DMS114 treated with DMSO at 0.1 percent for 48 hours (cell line): ENCODE measurements around the gene MMP7.

Experiments
- DNase-seq: peaks from one replicate; lab custom pipeline; 2025; ENCODE audit not compliant: unreplicated experiment; lab: John Stamatoyannopoulos, UW

MMP7 gene

GRCh38 chr11:102530558-102530957 lies at the start of gene MMP7:
TSS of gene MMP7 (minus strand) at chr11:102530747. CDS start at chr11:102530700, 47 bp downstream.
- no peak for DNase-seq

- no peak for DNase-seq
Measured at GRCh38 chr11:102577723-102578122, 47.2 kb upstream of the MMP7 start.

DNA sequence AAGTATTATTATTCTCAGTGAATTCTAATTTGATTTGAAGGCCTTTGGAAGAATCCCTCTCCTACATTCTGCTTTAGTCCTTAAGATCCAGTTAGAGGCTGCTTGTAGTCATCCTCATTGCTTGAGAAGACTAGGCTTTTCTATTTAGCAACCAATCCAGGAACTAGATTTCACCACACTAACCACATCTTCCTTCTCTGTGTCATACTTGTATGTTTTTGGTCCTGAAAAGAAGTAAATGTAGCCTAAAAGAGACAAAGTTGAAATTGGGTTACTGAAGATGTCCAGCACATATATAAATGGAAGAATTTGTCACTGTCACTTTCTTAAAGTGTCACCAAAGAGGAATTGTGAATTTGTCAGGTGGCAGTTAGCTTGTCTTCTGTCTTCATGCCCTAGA lies 46.6 kb upstream of the MMP7 start:
- no peak for DNase-seq

DNA sequence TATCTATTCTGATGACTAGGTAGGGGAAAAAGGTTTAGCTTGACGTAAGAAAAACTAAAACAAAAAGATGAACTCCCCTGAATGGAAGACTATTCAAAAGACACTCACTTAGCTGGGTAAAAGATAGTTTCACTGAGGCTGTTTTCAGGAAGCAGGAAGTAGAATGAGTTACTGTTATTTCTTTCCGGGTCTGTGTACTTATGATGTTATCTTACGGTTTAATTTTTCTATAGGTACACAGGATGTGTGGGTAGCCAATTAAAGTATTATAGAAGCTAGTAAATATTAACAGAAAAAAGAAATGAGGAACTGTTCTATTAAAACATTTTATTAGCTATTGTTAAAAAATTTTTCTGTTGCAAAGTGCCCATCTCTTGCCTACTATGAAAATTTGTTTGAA lies 45.8 kb upstream of the MMP7 start:
- no peak for DNase-seq

GRCh38 chr11:102575012-102575411 lies 44.5 kb upstream of the MMP7 start:
- no peak for DNase-seq

DNA sequence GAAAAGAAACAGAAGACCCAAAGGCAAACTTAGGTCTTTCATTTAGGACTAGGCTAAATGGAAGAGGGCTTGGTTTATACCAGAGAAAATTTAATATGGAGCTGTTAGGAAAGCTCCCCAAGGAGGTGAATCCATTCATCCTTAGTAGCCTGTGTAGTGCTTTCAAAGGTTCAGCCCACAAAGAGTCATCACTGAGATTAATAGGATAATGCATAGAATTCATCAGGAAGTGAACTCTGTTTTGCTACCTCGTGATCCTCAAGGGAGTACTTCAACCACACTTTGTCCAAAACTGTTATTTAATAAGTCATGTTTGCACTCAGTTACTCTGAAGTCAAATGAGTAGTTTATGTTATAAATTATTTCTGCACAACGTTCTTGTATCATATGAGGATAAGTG lies 43.3 kb upstream of the MMP7 start:
- no peak for DNase-seq

GRCh38 chr11:102572554-102573220 lies 42.1 kb upstream of the MMP7 start:
- no peak for DNase-seq

GRCh38 chr11:102568851-102569250 lies 38.3 kb upstream of the MMP7 start:
- no peak for DNase-seq

- DNase-seq = no peak
Measured at GRCh38 chr11:102566112-102566511, 35.6 kb upstream of the MMP7 start.

- DNase-seq = no peak
Measured at GRCh38 chr11:102564110-102564509, 33.6 kb upstream of the MMP7 start.

GRCh38 chr11:102561636-102562035 lies 31.1 kb upstream of the MMP7 start:
- DNase-seq = no peak

DNA sequence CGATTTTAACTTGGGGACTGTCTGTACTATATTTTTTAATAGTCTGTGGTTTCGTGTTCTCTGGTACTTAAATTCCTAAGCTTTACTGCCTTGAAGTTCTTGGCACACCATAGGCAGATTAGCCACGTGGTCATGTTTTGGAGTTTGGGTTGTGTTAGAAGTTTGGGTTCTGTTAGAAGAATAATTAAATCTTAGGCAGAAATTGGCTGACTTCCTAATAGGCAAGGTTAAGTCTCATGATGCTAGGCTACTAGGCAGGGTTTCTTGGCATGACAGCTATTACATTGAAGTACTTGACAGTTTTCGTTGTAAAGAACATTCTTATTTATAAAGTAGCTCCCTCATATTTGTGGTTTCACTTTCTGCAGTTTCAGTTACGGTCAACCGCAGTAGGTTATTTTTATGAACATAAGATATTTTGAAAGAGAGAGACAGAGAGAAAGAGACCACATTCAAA lies 30.0 kb upstream of the MMP7 start:
- DNase-seq = no peak

DNA sequence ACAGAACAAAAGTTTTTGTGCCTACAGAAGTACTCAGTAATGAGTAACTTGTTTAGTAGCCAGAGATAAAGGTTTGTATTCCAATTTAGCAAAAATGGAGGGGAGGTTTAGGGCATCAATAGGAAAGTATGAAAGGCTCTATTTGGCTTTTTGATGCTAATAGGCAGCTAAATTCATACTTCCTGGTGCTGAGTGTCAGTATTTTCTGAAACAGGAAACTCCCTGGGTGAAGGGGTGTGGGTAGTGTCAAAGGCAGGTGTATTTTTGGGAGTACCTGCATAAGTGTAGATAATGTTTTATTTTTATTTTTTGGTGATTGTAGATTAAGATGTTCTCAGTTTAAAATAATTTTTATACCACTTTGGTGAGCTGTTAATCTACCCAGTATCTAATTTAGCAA lies 29.3 kb upstream of the MMP7 start:
- DNase-seq = no peak

DNA sequence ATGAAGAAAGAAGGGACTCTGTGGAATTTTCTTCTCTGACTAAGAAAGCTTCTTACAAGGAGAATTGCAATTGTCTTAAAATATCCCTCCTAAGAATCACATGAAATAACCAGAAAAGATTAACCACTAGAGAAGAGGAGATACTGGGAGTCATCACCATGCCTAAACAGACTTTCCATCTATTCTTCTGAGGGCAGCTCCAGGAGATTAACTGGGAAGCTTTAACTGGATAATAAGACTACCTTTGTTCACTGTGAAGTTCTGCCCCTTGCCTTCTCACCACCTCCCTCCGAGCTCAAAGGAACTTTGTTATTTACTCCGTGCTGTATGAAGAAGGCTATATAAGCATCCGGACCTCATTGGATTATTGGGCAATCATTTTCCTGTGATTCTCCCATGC lies 24.5 kb upstream of the MMP7 start:
- DNase-seq = no peak

- DNase-seq = no peak
Measured at GRCh38 chr11:102553835-102554282, 23.3 kb upstream of the MMP7 start.

- no peak for DNase-seq
Measured at GRCh38 chr11:102552447-102553194, 22.1 kb upstream of the MMP7 start.

DNA sequence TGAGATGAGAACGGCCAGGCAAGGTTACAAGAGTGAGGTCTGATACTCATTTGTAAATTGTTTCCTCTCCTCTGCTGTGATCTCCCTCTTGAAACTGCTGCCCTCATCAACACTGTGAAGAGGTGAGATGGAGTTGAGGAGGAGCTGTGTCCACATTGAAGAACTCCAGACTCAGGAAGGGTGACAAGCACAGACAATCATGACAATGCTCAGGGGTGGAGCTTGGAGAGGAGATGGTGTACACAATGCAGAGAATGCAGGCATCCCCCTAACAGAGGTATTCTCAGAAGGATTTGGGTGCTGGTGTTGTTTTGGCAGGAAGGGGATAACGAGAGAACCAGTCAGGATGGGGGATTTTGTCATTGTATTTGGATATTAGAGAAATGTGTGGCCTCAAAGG lies 21.5 kb upstream of the MMP7 start:
- DNase-seq = no peak

- no peak for DNase-seq
Measured at GRCh38 chr11:102551169-102551781, 20.7 kb upstream of the MMP7 start.

DNA sequence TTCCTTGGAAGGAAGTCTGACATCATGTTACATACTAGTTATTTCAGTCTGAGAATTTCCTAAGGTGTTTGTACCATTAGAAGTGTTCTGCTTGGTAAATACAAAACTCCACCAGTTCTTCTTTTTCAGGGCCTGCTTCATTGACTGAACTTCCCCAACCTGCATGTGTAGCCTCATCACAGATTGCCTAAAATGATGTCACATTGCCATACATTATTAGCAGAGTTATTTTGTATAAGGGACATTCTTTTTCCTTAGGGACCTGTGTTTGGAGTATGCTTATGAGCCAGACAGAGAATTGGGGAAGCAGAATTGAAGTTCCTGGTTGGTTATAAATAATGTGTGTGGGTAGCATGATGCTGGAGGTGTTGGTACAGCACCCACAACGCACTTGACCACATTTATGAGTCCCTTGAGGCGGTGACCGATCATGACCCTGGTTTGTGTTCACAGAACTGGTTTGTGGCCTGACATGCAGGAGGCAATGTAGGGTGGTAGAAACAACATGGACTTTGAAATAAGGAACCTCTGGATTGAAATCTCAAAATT lies 16.4 kb upstream of the MMP7 start:
- DNase-seq = no peak

- no peak for DNase-seq
Measured at GRCh38 chr11:102546427-102546826, 15.9 kb upstream of the MMP7 start.

GRCh38 chr11:102545701-102546100 lies 15.2 kb upstream of the MMP7 start:
- no peak for DNase-seq

DNA sequence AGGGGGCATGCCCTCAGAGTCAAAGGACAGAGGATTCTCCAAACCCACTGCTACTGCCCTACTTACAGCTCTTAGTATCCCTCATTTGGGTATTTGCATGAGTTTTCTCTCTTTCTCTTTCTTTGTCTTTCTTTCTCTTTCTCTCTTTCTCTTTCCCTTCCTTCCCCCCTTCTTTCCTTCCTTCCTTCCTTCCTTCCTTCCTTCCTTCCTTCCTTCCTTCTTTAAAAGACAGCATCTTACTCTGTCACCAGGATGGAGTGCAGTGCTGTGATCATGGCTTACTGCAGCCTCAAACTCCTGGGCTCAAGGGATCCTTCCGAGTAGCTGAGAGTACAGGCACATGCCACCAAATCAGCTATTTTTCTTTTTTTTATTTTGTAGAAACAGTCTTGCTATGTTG lies 14.0 kb upstream of the MMP7 start:
- no peak for DNase-seq
